Mesothelial cell of epicardium (in vitro differentiated cells): Measurements from ENCODE around the gene GRM2. TPM values are rescaled to one million over a fixed set of nuclear protein-coding genes. Genes with fewer than 3 reads are reported as not detected.

Source experiments
- DNase-seq, 2 experiments: peaks; one replicate each; pipeline ENCODE4 v3.0.0; 2021; ENCODE audit warnings: low spot score in 2 of 2; ENCODE audit not compliant: unreplicated experiment in 2 of 2
- H3K27ac Mint-ChIP-seq: 2 replicates; pipeline ENCODE4 v1.8.0; 2021; ENCODE audit warnings: mixed read lengths
- H3K27me3 Mint-ChIP-seq: 2 replicates; pipeline ENCODE4 v1.8.0; 2021; ENCODE audit warnings: low read depth, mixed read lengths
- H3K36me3 Mint-ChIP-seq: 2 replicates; pipeline ENCODE4 v1.8.0; 2021; ENCODE audit warnings: mixed read lengths
- H3K4me1 Mint-ChIP-seq: 2 replicates; pipeline ENCODE4 v1.8.0; 2021; ENCODE audit warnings: mixed read lengths
- H3K4me3 Mint-ChIP-seq: 2 replicates; pipeline ENCODE4 v1.8.0; 2021; ENCODE audit warnings: mild to moderate bottlenecking, moderate library complexity, mixed read lengths
- H3K9me3 Mint-ChIP-seq: 2 replicates; pipeline ENCODE4 v1.8.0; 2021; ENCODE audit warnings: mixed read lengths
- total RNA-seq: library from RNA; stranded (reverse); gene quantifications from 3 replicates; pipeline ENCODE4 v1.2.1, GENCODE V29; 2021
- TF ChIP-seq, protein P1 (sequence below): fragments of 200-600 bp; sonication (generic); IDR thresholded peaks from one replicate; pipeline ENCODE4 v1.5.0; 2021; ENCODE audit warnings: antibody characterized with exemption; ENCODE audit not compliant: unreplicated experiment

Gene GRM2
- total RNA-seq, 1 donor from 2014 or later: 0.98 TPM

DNA sequence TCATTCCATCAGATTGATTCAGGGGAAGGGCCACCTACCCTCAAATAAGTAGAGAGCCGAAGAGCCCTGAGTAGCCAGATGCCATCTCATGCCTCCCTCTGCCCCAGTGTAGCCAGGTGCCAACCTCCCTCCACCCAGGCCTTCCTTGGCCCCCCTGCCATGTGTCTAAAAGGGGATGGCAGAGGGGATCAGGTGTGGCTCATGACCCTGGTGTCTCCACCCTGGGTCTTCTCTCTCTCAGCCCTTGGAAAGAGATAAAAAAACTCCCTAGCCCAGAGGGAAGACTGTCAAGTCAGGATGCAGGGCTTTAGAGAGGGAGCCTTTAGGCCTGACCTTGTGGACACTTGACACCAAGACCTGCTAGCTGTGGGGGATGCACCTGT is 5.2 kb downstream of the GRM2 start:
- TF ChIP-seq, protein P1, sequence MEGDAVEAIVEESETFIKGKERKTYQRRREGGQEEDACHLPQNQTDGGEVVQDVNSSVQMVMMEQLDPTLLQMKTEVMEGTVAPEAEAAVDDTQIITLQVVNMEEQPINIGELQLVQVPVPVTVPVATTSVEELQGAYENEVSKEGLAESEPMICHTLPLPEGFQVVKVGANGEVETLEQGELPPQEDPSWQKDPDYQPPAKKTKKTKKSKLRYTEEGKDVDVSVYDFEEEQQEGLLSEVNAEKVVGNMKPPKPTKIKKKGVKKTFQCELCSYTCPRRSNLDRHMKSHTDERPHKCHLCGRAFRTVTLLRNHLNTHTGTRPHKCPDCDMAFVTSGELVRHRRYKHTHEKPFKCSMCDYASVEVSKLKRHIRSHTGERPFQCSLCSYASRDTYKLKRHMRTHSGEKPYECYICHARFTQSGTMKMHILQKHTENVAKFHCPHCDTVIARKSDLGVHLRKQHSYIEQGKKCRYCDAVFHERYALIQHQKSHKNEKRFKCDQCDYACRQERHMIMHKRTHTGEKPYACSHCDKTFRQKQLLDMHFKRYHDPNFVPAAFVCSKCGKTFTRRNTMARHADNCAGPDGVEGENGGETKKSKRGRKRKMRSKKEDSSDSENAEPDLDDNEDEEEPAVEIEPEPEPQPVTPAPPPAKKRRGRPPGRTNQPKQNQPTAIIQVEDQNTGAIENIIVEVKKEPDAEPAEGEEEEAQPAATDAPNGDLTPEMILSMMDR: no peak
- peak in 1 of 2 experiments; percentile 16 for DNase-seq
- H3K27me3 Mint-ChIP-seq: peaks cover 47% of the 10 kb centered on the region
- H3K27ac Mint-ChIP-seq: no peak overlapping the region
- peaks cover 7% of the 10 kb centered on the region for H3K4me1 Mint-ChIP-seq
- no peaks in the 10 kb centered on the region for H3K36me3 Mint-ChIP-seq
- no peak overlapping the region for H3K4me3 Mint-ChIP-seq
- H3K9me3 Mint-ChIP-seq: no peaks in the 10 kb centered on the region

DNA sequence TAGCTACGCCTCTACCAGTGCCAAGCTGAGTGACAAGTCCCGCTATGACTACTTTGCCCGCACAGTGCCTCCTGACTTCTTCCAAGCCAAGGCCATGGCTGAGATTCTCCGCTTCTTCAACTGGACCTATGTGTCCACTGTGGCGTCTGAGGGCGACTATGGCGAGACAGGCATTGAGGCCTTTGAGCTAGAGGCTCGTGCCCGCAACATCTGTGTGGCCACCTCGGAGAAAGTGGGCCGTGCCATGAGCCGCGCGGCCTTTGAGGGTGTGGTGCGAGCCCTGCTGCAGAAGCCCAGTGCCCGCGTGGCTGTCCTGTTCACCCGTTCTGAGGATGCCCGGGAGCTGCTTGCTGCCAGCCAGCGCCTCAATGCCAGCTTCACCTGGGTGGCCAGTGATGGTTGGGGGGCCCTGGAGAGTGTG is 5.7 kb downstream of the GRM2 start:
- Mint-ChIP-seq H3K4me3 (no peak overlapping the region), H3K27ac (no peak overlapping the region), H3K9me3 (no peaks in the 10 kb centered on the region), H3K4me1 (peaks cover 3% of the 10 kb centered on the region), H3K27me3 (peaks cover 44% of the 10 kb centered on the region), H3K36me3 (no peaks in the 10 kb centered on the region)
- peak in 1 of 2 experiments; percentile 30 for DNase-seq
- TF ChIP-seq, protein P1: no peak

DNA sequence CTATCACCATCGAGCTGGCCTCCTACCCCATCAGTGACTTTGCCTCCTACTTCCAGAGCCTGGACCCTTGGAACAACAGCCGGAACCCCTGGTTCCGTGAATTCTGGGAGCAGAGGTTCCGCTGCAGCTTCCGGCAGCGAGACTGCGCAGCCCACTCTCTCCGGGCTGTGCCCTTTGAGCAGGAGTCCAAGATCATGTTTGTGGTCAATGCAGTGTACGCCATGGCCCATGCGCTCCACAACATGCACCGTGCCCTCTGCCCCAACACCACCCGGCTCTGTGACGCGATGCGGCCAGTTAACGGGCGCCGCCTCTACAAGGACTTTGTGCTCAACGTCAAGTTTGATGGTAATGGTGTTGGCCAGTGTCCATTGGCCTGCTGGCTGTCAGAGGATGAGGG is 6.1 kb downstream of the GRM2 start:
- H3K27me3 Mint-ChIP-seq: peaks cover 40% of the 10 kb centered on the region
- no peak overlapping the region for H3K27ac Mint-ChIP-seq
- peak in 1 of 2 experiments; percentile 30 for DNase-seq
- no peaks in the 10 kb centered on the region for H3K9me3 Mint-ChIP-seq
- H3K4me1 Mint-ChIP-seq: no peaks in the 10 kb centered on the region
- TF ChIP-seq, protein P1: no peak
- no peaks in the 10 kb centered on the region for H3K36me3 Mint-ChIP-seq
- no peak overlapping the region for H3K4me3 Mint-ChIP-seq

DNA sequence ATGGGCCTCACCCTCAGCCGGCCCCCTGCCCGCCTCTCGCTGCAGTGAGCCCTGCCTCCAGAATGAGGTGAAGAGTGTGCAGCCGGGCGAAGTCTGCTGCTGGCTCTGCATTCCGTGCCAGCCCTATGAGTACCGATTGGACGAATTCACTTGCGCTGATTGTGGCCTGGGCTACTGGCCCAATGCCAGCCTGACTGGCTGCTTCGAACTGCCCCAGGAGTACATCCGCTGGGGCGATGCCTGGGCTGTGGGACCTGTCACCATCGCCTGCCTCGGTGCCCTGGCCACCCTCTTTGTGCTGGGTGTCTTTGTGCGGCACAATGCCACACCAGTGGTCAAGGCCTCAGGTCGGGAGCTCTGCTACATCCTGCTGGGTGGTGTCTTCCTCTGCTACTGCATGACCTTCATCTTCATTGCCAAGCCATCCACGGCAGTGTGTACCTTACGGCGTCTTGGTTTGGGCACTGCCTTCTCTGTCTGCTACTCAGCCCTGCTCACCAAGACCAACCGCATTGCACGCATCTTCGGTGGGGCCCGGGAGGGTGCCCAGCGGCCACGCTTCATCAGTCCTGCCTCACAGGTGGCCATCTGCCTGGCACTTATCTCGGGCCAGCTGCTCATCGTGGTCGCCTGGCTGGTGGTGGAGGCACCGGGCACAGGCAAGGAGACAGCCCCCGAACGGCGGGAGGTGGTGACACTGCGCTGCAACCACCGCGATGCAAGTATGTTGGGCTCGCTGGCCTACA is 8.5 kb downstream of the GRM2 start:
- Mint-ChIP-seq H3K4me3 (no peak overlapping the region), H3K9me3 (no peaks in the 10 kb centered on the region), H3K36me3 (no peaks in the 10 kb centered on the region), H3K27me3 (peaks cover 22% of the 10 kb centered on the region), H3K27ac (no peak overlapping the region), H3K4me1 (no peaks in the 10 kb centered on the region)
- no peak for DNase-seq
- TF ChIP-seq, protein P1: no peak

DNA sequence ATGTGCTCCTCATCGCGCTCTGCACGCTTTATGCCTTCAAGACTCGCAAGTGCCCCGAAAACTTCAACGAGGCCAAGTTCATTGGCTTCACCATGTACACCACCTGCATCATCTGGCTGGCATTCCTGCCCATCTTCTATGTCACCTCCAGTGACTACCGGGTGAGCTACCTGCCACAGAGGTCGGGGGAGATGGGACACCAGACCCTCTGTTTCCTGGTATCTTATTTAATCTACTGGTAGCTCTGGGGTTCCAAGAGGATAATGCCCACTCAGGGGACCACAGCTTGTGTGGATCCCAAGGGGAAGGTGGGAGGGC is 9.1 kb downstream of the GRM2 start:
- TF ChIP-seq, protein P1: no peak
- Mint-ChIP-seq H3K27ac (no peak overlapping the region), H3K27me3 (peaks cover 26% of the 10 kb centered on the region), H3K4me3 (no peak overlapping the region), H3K4me1 (no peaks in the 10 kb centered on the region), H3K9me3 (no peaks in the 10 kb centered on the region), H3K36me3 (no peaks in the 10 kb centered on the region)
- DNase-seq: no peak
